GM23338 (cell line): ENCODE measurements around the gene C1orf116. TPM values are rescaled to one million over a fixed set of nuclear protein-coding genes. Genes with fewer than 3 reads are reported as not detected.

Experiments used
- ATAC-seq: fragments of 200-7000 bp; cut with Tn5 transposase; 3 replicates; pipeline ENCODE4 v1.9.1; 2020
- DNase-seq: peaks from one replicate; pipeline ENCODE4 v3.0.0-alpha.2; 2015; ENCODE audit warnings: low spot score
- H2AFZ ChIP-seq: fragments of 200-600 bp; sonication (generic); 2 replicates; pipeline ENCODE4 v1.8.0; 2016; ENCODE audit warnings: antibody characterized with exemption, mild to moderate bottlenecking, moderate library complexity
- H3F3A ChIP-seq: fragments of 200-600 bp; sonication (generic); replicated peaks from 2 replicates; pipeline ENCODE4 v1.8.0; 2017; ENCODE audit warnings: antibody characterized with exemption, mixed run types, low read depth
- H3K27ac ChIP-seq: fragments of 200-600 bp; sonication (generic); 2 replicates; pipeline ENCODE4 v1.6.1; 2016; ENCODE audit warnings: low read depth
- H3K27me3 ChIP-seq: fragments of 200-600 bp; sonication (generic); 2 replicates; pipeline ENCODE4 v1.8.0; 2016; ENCODE audit warnings: mild to moderate bottlenecking, mixed run types, moderate library complexity; ENCODE audit not compliant: insufficient read depth
- H3K36me3 ChIP-seq: fragments of 200-600 bp; sonication (generic); 2 replicates; pipeline ENCODE4 v1.8.0; 2016; ENCODE audit warnings: mild to moderate bottlenecking; ENCODE audit not compliant: insufficient read depth
- H3K4me1 ChIP-seq: fragments of 200-600 bp; sonication (generic); 2 replicates; pipeline ENCODE4 v1.8.0; 2016; ENCODE audit warnings: mild to moderate bottlenecking, moderate library complexity; ENCODE audit not compliant: insufficient read depth
- H3K4me2 ChIP-seq: fragments of 200-600 bp; sonication (generic); 2 replicates; pipeline ENCODE4 v1.7.1; 2017; ENCODE audit warnings: mixed run types
- H3K4me3 ChIP-seq: fragments of 200-600 bp; sonication (generic); 2 replicates; pipeline ENCODE4 v1.6.1; 2016; ENCODE audit warnings: mixed run types
- H3K79me2 ChIP-seq: fragments of 200-600 bp; sonication (generic); replicated peaks from 2 replicates; pipeline ENCODE4 v1.8.0; 2017; ENCODE audit warnings: mild to moderate bottlenecking; ENCODE audit not compliant: insufficient read depth
- H3K9me2 ChIP-seq: fragments of 200-600 bp; sonication (generic); 2 replicates; pipeline ENCODE4 v1.8.0; 2017; ENCODE audit not compliant: insufficient read depth
- H4K20me1 ChIP-seq: fragments of 200-600 bp; sonication (generic); replicated peaks from 2 replicates; pipeline ENCODE4 v1.8.0; 2017; ENCODE audit warnings: mild to moderate bottlenecking; ENCODE audit not compliant: insufficient read depth
- H3K27ac Mint-ChIP-seq: 2 replicates; pipeline ENCODE4 v1.8.0; 2020; ENCODE audit warnings: inconsistent platforms, mild to moderate bottlenecking, moderate library complexity, mixed read lengths
- H3K27me3 Mint-ChIP-seq: 3 replicates; pipeline ENCODE4 v1.8.0; 2022; ENCODE audit warnings: low read depth, mild to moderate bottlenecking, moderate library complexity, mixed read lengths, inconsistent platforms; ENCODE audit not compliant: insufficient read depth, poor library complexity
- H3K36me3 Mint-ChIP-seq: 3 replicates; pipeline ENCODE4 v1.8.0; 2021; ENCODE audit warnings: low read depth, mild to moderate bottlenecking, inconsistent platforms, moderate library complexity, mixed read lengths
- H3K4me1 Mint-ChIP-seq: 3 replicates; pipeline ENCODE4 v1.8.0; 2020; ENCODE audit warnings: mild to moderate bottlenecking, inconsistent platforms, mixed read lengths
- H3K4me3 Mint-ChIP-seq: 3 replicates; pipeline ENCODE4 v1.8.0; 2021; ENCODE audit warnings: moderate library complexity, mild to moderate bottlenecking, inconsistent platforms, mixed read lengths
- H3K9me3 Mint-ChIP-seq: 3 replicates; pipeline ENCODE4 v1.8.0; 2020; ENCODE audit warnings: moderate library complexity, mild to moderate bottlenecking, inconsistent platforms, mixed read lengths
- CREB1 ChIP-seq: fragments of 250-450 bp; sonication (Bioruptor Pico); IDR thresholded peaks from 2 replicates; pipeline ENCODE4 v1.5.0; 2020; ENCODE audit warnings: low read depth, mild to moderate bottlenecking, moderate library complexity
- EZH2phosphoT487 ChIP-seq: fragments of 200-600 bp; sonication (generic); IDR thresholded peaks from one replicate; pipeline ENCODE4 v1.8.1; 2018; ENCODE audit warnings: antibody characterized with exemption; ENCODE audit not compliant: unreplicated experiment
- JUNB ChIP-seq: IDR thresholded peaks from one replicate; pipeline ENCODE4 v1.6.1; 2016; ENCODE audit warnings: antibody characterized with exemption; ENCODE audit not compliant: unreplicated experiment
- NANOG ChIP-seq: IDR thresholded peaks from 2 replicates; pipeline ENCODE4 v1.6.1; 2016; ENCODE audit warnings: antibody characterized with exemption, borderline replicate concordance
- POLR2AphosphoS5 ChIP-seq: IDR thresholded peaks from 2 replicates; pipeline ENCODE4 v1.6.1; 2016; ENCODE audit warnings: antibody characterized with exemption, low read depth
- STAT1 ChIP-seq: IDR thresholded peaks from one replicate; pipeline ENCODE4 v1.6.1; 2016; ENCODE audit warnings: antibody characterized with exemption; ENCODE audit not compliant: unreplicated experiment
- ZNF114 ChIP-seq: fragments of 250-450 bp; sonication (Bioruptor Pico); IDR thresholded peaks from 2 replicates; pipeline ENCODE4 v1.5.0; 2020; ENCODE audit warnings: mild to moderate bottlenecking, moderate library complexity
- ZNF331 ChIP-seq: fragments of 250-450 bp; sonication (Bioruptor Pico); IDR thresholded peaks from 2 replicates; pipeline ENCODE4 v1.5.0; 2020; ENCODE audit warnings: low read depth, mild to moderate bottlenecking, moderate library complexity
- polyA plus RNA-seq: library from polyadenylated mRNA; unstranded; fragments of >200 nt; fragmentation: Nextera tagmentation; extraction: Ambion mirVana; gene quantifications from 2 replicates; pipeline ENCODE4 v1.2.1, GENCODE V29; 2016
- total RNA-seq: library from RNA; depleted of rRNA; stranded (reverse); fragments of >200 nt; shearing (Covaris generic); gene quantifications from 2 replicates; pipeline ENCODE4 v1.2.3, GENCODE V29; 2014
- TF ChIP-seq, protein P1 (sequence below): IDR thresholded peaks from 2 replicates; pipeline ENCODE4 v1.6.1; 2016; ENCODE audit warnings: antibody characterized with exemption
- TF ChIP-seq, protein P2 (sequence below): IDR thresholded peaks from one replicate; pipeline ENCODE4 v1.6.1; 2018; ENCODE audit warnings: antibody characterized with exemption; ENCODE audit not compliant: unreplicated experiment
- TF ChIP-seq, protein P3 (sequence below), 2 experiments: fragments of 200-600 bp in 1 of 2; sonication (generic) in 1 of 2; conservative IDR thresholded peaks; 2 replicates each; pipeline versions ENCODE4 v1.5.1 to v1.6.1; 2016 to 2017; ENCODE audit warnings: antibody characterized with exemption in 2 of 2, low read depth in 2 of 2, mild to moderate bottlenecking in 2 of 2, moderate library complexity in 1 of 2

Gene C1orf116
- total and polyA plus RNA-seq, 2 experiments from 2014 or later = 2.3 to 5.3 TPM

DNA sequence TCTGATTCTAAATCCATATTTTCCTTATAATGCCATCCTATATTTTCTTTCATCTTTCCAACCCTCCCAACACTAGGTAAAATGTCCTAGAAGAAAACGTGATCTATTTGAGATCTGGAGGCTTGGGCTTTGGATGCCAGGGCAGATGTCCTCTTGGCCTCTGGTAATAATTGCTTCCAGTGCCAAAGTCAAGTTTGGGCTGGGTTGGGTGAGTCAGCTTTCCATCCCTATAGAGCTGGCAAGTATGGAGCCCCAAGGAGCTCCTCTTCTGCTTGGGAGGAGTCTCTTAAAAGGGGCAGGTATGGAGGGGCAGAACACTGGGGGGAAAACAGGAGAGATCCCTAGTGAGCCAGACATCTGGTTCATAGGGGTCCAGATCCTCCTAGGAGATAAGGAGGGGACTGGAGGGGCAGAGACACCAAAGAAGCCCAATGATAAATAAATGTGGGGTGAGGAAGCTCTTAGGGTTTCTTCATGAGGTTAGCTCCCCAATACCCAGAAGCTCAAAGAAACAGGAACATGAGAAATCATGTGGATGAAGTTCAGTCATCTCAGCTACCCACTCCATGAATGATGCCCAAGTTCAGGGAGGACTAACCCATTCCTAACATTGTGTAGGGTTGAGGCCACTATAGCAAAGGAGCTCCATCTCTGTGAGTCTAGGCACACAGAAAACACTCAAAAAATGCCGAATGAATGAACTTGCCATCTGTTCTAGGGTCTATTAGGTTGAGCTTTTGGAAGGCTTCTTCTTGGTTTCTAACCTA, 3.5 kb downstream of the C1orf116 start (continued):
- TF ChIP-seq, protein P1, sequence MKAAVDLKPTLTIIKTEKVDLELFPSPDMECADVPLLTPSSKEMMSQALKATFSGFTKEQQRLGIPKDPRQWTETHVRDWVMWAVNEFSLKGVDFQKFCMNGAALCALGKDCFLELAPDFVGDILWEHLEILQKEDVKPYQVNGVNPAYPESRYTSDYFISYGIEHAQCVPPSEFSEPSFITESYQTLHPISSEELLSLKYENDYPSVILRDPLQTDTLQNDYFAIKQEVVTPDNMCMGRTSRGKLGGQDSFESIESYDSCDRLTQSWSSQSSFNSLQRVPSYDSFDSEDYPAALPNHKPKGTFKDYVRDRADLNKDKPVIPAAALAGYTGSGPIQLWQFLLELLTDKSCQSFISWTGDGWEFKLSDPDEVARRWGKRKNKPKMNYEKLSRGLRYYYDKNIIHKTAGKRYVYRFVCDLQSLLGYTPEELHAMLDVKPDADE = no peak
- TF ChIP-seq, protein P2, sequence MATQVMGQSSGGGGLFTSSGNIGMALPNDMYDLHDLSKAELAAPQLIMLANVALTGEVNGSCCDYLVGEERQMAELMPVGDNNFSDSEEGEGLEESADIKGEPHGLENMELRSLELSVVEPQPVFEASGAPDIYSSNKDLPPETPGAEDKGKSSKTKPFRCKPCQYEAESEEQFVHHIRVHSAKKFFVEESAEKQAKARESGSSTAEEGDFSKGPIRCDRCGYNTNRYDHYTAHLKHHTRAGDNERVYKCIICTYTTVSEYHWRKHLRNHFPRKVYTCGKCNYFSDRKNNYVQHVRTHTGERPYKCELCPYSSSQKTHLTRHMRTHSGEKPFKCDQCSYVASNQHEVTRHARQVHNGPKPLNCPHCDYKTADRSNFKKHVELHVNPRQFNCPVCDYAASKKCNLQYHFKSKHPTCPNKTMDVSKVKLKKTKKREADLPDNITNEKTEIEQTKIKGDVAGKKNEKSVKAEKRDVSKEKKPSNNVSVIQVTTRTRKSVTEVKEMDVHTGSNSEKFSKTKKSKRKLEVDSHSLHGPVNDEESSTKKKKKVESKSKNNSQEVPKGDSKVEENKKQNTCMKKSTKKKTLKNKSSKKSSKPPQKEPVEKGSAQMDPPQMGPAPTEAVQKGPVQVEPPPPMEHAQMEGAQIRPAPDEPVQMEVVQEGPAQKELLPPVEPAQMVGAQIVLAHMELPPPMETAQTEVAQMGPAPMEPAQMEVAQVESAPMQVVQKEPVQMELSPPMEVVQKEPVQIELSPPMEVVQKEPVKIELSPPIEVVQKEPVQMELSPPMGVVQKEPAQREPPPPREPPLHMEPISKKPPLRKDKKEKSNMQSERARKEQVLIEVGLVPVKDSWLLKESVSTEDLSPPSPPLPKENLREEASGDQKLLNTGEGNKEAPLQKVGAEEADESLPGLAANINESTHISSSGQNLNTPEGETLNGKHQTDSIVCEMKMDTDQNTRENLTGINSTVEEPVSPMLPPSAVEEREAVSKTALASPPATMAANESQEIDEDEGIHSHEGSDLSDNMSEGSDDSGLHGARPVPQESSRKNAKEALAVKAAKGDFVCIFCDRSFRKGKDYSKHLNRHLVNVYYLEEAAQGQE = no peak
- no peak for TF ChIP-seq CREB1
- TF ChIP-seq JUNB = no peak
- TF ChIP-seq, protein P3, sequence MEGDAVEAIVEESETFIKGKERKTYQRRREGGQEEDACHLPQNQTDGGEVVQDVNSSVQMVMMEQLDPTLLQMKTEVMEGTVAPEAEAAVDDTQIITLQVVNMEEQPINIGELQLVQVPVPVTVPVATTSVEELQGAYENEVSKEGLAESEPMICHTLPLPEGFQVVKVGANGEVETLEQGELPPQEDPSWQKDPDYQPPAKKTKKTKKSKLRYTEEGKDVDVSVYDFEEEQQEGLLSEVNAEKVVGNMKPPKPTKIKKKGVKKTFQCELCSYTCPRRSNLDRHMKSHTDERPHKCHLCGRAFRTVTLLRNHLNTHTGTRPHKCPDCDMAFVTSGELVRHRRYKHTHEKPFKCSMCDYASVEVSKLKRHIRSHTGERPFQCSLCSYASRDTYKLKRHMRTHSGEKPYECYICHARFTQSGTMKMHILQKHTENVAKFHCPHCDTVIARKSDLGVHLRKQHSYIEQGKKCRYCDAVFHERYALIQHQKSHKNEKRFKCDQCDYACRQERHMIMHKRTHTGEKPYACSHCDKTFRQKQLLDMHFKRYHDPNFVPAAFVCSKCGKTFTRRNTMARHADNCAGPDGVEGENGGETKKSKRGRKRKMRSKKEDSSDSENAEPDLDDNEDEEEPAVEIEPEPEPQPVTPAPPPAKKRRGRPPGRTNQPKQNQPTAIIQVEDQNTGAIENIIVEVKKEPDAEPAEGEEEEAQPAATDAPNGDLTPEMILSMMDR (conservative IDR thresholded peaks at IDR 0.05; ENCODE audit: low read depth in 2 of 2) = no peak
- no peak for TF ChIP-seq EZH2phosphoT487
- no peak for TF ChIP-seq NANOG
- no peak for TF ChIP-seq ZNF331 (CRISPR knock-in tag)
- no peak for TF ChIP-seq STAT1

DNA sequence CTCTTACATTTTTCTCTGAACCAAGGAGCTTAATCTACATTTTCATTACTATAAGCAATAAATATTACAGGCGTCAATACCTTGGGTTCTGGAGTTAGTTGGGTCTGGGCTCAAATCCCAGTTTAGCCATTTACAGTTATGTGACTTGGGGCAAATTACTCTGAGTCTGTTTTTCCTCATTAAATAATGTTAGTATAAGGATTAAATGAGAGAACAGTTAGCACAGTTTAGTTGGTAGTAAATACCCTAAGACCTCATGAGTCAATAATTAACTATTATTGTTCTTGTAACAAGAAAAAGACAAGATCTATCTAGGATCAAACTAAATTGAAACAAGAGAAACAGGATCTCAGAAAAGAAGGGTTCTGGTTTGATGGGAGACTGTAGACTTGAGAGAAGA, 4.6 kb downstream of the C1orf116 start:
- no peaks in the 10 kb centered on the region; the same call in 2 of the 3 replicates for H3K36me3 Mint-ChIP-seq
- no peak for TF ChIP-seq EZH2phosphoT487
- no peak for TF ChIP-seq ZNF331 (CRISPR knock-in tag)
- TF ChIP-seq ZNF114 (CRISPR knock-in tag) = no peak
- TF ChIP-seq POLR2AphosphoS5 = no peak
- TF ChIP-seq NANOG = no peak
- TF ChIP-seq STAT1 = no peak
- TF ChIP-seq, protein P2 = no peak
- TF ChIP-seq JUNB = no peak
- TF ChIP-seq CREB1 = no peak
- TF ChIP-seq, protein P3 (conservative IDR thresholded peaks at IDR 0.05; ENCODE audit: low read depth in 2 of 2) = no peak

More for the DNA sequence above, 4.6 kb downstream of the C1orf116 start:
- Histone ChIP-seq H3K4me2 (no peak overlapping the region), H3K79me2 (no peaks in the 10 kb centered on the region), H2AFZ (no peak overlapping the region), H3F3A (0 out of 2 replicates have a peak, but pooled peaks cover 3% of the 10 kb centered on the region), H3K36me3 (no peaks in the 10 kb centered on the region), H3K4me1 (peaks cover 37% of the 10 kb centered on the region), H3K27me3 (no peaks in the 10 kb centered on the region), H3K4me3 (no peak overlapping the region), H4K20me1 (no peaks in the 10 kb centered on the region), H3K9me2 (peaks cover 10% of the 10 kb centered on the region; the same call in 1 of the 2 replicates), H3K27ac (no peak overlapping the region)
- Mint-ChIP-seq H3K4me1 (peaks cover 60% of the 10 kb centered on the region), H3K27ac (no peak overlapping the region), H3K4me3 (no peak overlapping the region), H3K27me3 (peaks cover 3% of the 10 kb centered on the region), H3K9me3 (no peaks in the 10 kb centered on the region)
- no peak for DNase-seq
- no peak for ATAC-seq
